HL-60 (cell line): ENCODE results near the gene TRAM2.

Source experiments
- GABPA ChIP-seq: IDR thresholded peaks from 2 replicates; pipeline ENCODE4 v1.6.1; 2012; ENCODE audit warnings: low read depth
- POLR2AphosphoS5 ChIP-seq: IDR thresholded peaks from 2 replicates; pipeline ENCODE4 v1.6.1; 2012; ENCODE audit warnings: low read depth
- SPI1 ChIP-seq: IDR thresholded peaks from 2 replicates; pipeline ENCODE4 v1.6.1; 2012; ENCODE audit warnings: low read depth, mild to moderate bottlenecking, borderline replicate concordance
- TF ChIP-seq, protein P1 (sequence below): IDR thresholded peaks from one replicate; pipeline ENCODE4 v1.5.1; 2011; ENCODE audit warnings: low read length, control low read depth, inconsistent platforms; ENCODE audit not compliant: insufficient read depth
- TF ChIP-seq, protein P2 (sequence below): IDR thresholded peaks from 2 replicates; pipeline ENCODE4 v1.6.1; 2012; ENCODE audit warnings: low read depth; ENCODE audit not compliant: insufficient replicate concordance

DNA sequence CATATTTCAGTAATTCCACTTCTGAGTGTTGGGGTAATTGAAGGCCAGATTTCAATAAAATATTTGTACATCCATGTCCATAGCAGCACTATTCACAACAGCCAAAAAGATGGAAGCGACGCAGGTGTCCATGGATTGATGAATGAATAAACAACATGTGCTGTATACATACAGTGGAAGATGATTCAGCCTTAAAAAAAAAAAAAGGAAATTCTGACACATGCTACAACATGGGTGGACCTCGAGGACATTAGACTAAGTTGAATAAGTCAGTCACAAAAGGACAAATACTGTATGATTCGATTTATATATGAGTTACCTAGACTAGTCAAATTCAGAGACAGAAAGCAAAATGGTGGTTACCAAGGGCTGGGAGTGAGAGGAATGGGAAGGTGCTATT is 57.2 kb downstream of the TRAM2 start:
- TF ChIP-seq, protein P1, sequence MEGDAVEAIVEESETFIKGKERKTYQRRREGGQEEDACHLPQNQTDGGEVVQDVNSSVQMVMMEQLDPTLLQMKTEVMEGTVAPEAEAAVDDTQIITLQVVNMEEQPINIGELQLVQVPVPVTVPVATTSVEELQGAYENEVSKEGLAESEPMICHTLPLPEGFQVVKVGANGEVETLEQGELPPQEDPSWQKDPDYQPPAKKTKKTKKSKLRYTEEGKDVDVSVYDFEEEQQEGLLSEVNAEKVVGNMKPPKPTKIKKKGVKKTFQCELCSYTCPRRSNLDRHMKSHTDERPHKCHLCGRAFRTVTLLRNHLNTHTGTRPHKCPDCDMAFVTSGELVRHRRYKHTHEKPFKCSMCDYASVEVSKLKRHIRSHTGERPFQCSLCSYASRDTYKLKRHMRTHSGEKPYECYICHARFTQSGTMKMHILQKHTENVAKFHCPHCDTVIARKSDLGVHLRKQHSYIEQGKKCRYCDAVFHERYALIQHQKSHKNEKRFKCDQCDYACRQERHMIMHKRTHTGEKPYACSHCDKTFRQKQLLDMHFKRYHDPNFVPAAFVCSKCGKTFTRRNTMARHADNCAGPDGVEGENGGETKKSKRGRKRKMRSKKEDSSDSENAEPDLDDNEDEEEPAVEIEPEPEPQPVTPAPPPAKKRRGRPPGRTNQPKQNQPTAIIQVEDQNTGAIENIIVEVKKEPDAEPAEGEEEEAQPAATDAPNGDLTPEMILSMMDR = no peak
- no peak for TF ChIP-seq POLR2AphosphoS5
- TF ChIP-seq, protein P2, sequence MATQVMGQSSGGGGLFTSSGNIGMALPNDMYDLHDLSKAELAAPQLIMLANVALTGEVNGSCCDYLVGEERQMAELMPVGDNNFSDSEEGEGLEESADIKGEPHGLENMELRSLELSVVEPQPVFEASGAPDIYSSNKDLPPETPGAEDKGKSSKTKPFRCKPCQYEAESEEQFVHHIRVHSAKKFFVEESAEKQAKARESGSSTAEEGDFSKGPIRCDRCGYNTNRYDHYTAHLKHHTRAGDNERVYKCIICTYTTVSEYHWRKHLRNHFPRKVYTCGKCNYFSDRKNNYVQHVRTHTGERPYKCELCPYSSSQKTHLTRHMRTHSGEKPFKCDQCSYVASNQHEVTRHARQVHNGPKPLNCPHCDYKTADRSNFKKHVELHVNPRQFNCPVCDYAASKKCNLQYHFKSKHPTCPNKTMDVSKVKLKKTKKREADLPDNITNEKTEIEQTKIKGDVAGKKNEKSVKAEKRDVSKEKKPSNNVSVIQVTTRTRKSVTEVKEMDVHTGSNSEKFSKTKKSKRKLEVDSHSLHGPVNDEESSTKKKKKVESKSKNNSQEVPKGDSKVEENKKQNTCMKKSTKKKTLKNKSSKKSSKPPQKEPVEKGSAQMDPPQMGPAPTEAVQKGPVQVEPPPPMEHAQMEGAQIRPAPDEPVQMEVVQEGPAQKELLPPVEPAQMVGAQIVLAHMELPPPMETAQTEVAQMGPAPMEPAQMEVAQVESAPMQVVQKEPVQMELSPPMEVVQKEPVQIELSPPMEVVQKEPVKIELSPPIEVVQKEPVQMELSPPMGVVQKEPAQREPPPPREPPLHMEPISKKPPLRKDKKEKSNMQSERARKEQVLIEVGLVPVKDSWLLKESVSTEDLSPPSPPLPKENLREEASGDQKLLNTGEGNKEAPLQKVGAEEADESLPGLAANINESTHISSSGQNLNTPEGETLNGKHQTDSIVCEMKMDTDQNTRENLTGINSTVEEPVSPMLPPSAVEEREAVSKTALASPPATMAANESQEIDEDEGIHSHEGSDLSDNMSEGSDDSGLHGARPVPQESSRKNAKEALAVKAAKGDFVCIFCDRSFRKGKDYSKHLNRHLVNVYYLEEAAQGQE = no peak
- TF ChIP-seq GABPA = no peak
- no peak for TF ChIP-seq SPI1
